Measurements from ENCODE around the gene MTFR1L.
A peak's percentile ranks its signal among the peaks of the same experiment; 100 is the strongest.

MTFR1L gene

GRCh38 chr1:25798666-25799351 is 20.9 kb upstream of the MTFR1L start:
- no peak for TF ChIP-seq GATA3 (IDR thresholded peaks at IDR 0.05; ENCODE audit: low read depth, low read length)
- TF ChIP-seq GATA2 (IDR thresholded peaks at IDR 0.05; ENCODE audit: low read depth, low read length), result no peak

GRCh38 chr1:25799352-25799934 is 20.3 kb upstream of the MTFR1L start:
- TF ChIP-seq GATA2 (IDR thresholded peaks at IDR 0.05; ENCODE audit: low read depth, low read length) (no peak), GATA3 (IDR thresholded peaks at IDR 0.05; ENCODE audit: low read depth, low read length) (no peak)

- TF ChIP-seq GATA2 (IDR thresholded peaks at IDR 0.05; ENCODE audit: low read depth, low read length), result no peak
- no peak for TF ChIP-seq GATA3 (IDR thresholded peaks at IDR 0.05; ENCODE audit: low read depth, low read length)
Measured at GRCh38 chr1:25799935-25800702, 19.6 kb upstream of the MTFR1L start, which contains the start of gene SELENON. Gene SELENON (plus strand): TSS chr1:25800193. CDS start chr1:25800231, 38 bp downstream.

- TF ChIP-seq GATA3 (IDR thresholded peaks at IDR 0.05; ENCODE audit: low read depth, low read length) (no peak), GATA2 (IDR thresholded peaks at IDR 0.05; ENCODE audit: low read depth, low read length) (no peak)
Measured at GRCh38 chr1:25800703-25801377, 18.9 kb upstream of the MTFR1L start.

GRCh38 chr1:25802915-25803314 is 16.8 kb upstream of the MTFR1L start:
- TF ChIP-seq GATA3 (IDR thresholded peaks at IDR 0.05; ENCODE audit: low read depth, low read length), result no peak
- TF ChIP-seq GATA2 (IDR thresholded peaks at IDR 0.05; ENCODE audit: low read depth, low read length), result peak; percentile 89

- TF ChIP-seq GATA2 (IDR thresholded peaks at IDR 0.05; ENCODE audit: low read depth, low read length) (no peak), GATA3 (IDR thresholded peaks at IDR 0.05; ENCODE audit: low read depth, low read length) (no peak)
Measured at GRCh38 chr1:25803368-25803767, 16.4 kb upstream of the MTFR1L start.

- TF ChIP-seq GATA3 (IDR thresholded peaks at IDR 0.05; ENCODE audit: low read depth, low read length) (no peak), GATA2 (IDR thresholded peaks at IDR 0.05; ENCODE audit: low read depth, low read length) (no peak)
Measured at GRCh38 chr1:25804244-25804963, 15.3 kb upstream of the MTFR1L start.

- TF ChIP-seq GATA3 (IDR thresholded peaks at IDR 0.05; ENCODE audit: low read depth, low read length) (no peak), GATA2 (IDR thresholded peaks at IDR 0.05; ENCODE audit: low read depth, low read length) (no peak)
Measured at GRCh38 chr1:25804964-25805862, 14.5 kb upstream of the MTFR1L start.

GRCh38 chr1:25805863-25806225 is 13.9 kb upstream of the MTFR1L start:
- TF ChIP-seq GATA2 (IDR thresholded peaks at IDR 0.05; ENCODE audit: low read depth, low read length), result no peak

- no peak for TF ChIP-seq GATA2 (IDR thresholded peaks at IDR 0.05; ENCODE audit: low read depth, low read length)
- TF ChIP-seq GATA3 (IDR thresholded peaks at IDR 0.05; ENCODE audit: low read depth, low read length), result no peak
Measured at GRCh38 chr1:25806418-25806817, 13.3 kb upstream of the MTFR1L start.

- no peak for TF ChIP-seq GATA2 (IDR thresholded peaks at IDR 0.05; ENCODE audit: low read depth, low read length)
- no peak for TF ChIP-seq GATA3 (IDR thresholded peaks at IDR 0.05; ENCODE audit: low read depth, low read length)
Measured at GRCh38 chr1:25807480-25808390, 12.0 kb upstream of the MTFR1L start.

Data from SH-SY5Y (cell line).